HEK293 (cell line): ENCODE measurements around the gene GPR63.

Experiments
- CTCF ChIA-PET: fragments of 350-600 bp; formaldehyde crosslinking; extraction: SDS; loops from one replicate; lab custom pipeline; 2021; ENCODE audit warnings: antibody characterized with exemption; lab: Yijun Ruan, JAX
- POLR2A ChIA-PET: fragments of 300-600 bp; formaldehyde crosslinking; extraction: SDS; loops from one replicate; lab custom pipeline; 2020; ENCODE audit warnings: antibody characterized with exemption, inconsistent platforms; lab: Yijun Ruan, JAX
- H3K27ac ChIP-seq: fragments of 200-500 bp; sonication (Bioruptor generic); 2 replicates; pipeline ENCODE4 v1.5.1; 2014; ENCODE audit warnings: low read depth, low read length, control low read depth, inconsistent platforms; ENCODE audit errors: extremely low read depth
- H3K36me3 ChIP-seq, 2 experiments: fragments of 200-500 bp in 1 of 2; sonication (Bioruptor generic) in 1 of 2; 1 replicate in 1 of 2; 2 replicates in 1 of 2; pipeline ENCODE4 v1.5.1; 2014 to 2017; ENCODE audit warnings: inconsistent platforms in 2 of 2, low read length in 2 of 2; ENCODE audit not compliant: control insufficient read depth in 2 of 2, insufficient read depth in 1 of 2
- H3K4me1 ChIP-seq: fragments of 200-500 bp; sonication (Bioruptor generic); 2 replicates; pipeline ENCODE4 v1.5.1; 2014; ENCODE audit warnings: mild to moderate bottlenecking, low read length, inconsistent platforms; ENCODE audit not compliant: control insufficient read depth, insufficient read depth
- H3K4me3 ChIP-seq: 2 replicates; pipeline ENCODE4 v1.5.1; 2011; ENCODE audit warnings: low read depth, mild to moderate bottlenecking, control low read depth, low read length, moderate library complexity
- H3K9me3 ChIP-seq: fragments of 200-500 bp; sonication (Bioruptor generic); 2 replicates; pipeline ENCODE4 v1.5.1; 2014; ENCODE audit warnings: low read depth, low read length, inconsistent platforms; ENCODE audit not compliant: control insufficient read depth, insufficient read depth
- SP2 ChIP-seq: fragments of 450-650 bp; formaldehyde crosslinking; IDR thresholded peaks from 2 replicates; pipeline ENCODE4 v1.5.1; 2016; ENCODE audit warnings: missing biosample characterization, missing genetic modification characterization
- YY1 ChIP-seq: fragments of 450-650 bp; formaldehyde crosslinking; IDR thresholded peaks from 2 replicates; pipeline ENCODE4 v1.5.1; 2018; ENCODE audit warnings: missing biosample characterization, missing genetic modification characterization
- ZBTB48 ChIP-seq: fragments of 450-650 bp; formaldehyde crosslinking; IDR thresholded peaks from 2 replicates; pipeline ENCODE4 v1.5.1; 2016; ENCODE audit warnings: missing biosample characterization, missing genetic modification characterization
- ZBTB49 ChIP-seq: fragments of 450-650 bp; formaldehyde crosslinking; IDR thresholded peaks from 2 replicates; pipeline ENCODE4 v1.5.1; 2016; ENCODE audit warnings: missing biosample characterization, missing genetic modification characterization, low read depth
- ZEB2 ChIP-seq: fragments of 450-650 bp; formaldehyde crosslinking; IDR thresholded peaks from 2 replicates; pipeline ENCODE4 v1.5.1; 2016; ENCODE audit warnings: missing biosample characterization, missing genetic modification characterization
- ZFHX2 ChIP-seq: fragments of 450-650 bp; formaldehyde crosslinking; conservative IDR thresholded peaks from 2 replicates; pipeline ENCODE4 v1.5.1; 2016; ENCODE audit warnings: missing biosample characterization, missing genetic modification characterization
- ZNF121 ChIP-seq: fragments of 450-650 bp; formaldehyde crosslinking; IDR thresholded peaks from 2 replicates; pipeline ENCODE4 v1.5.1; 2016; ENCODE audit warnings: missing biosample characterization, missing genetic modification characterization
- ZNF169 ChIP-seq: fragments of 450-650 bp; formaldehyde crosslinking; IDR thresholded peaks from 2 replicates; pipeline ENCODE4 v1.5.1; 2016; ENCODE audit warnings: missing biosample characterization, missing genetic modification characterization
- ZNF211 ChIP-seq: fragments of 450-650 bp; formaldehyde crosslinking; IDR thresholded peaks from 2 replicates; pipeline ENCODE4 v1.5.1; 2016; ENCODE audit warnings: low read depth, missing biosample characterization, missing genetic modification characterization
- ZNF221 ChIP-seq: fragments of 450-650 bp; formaldehyde crosslinking; IDR thresholded peaks from 2 replicates; pipeline ENCODE4 v1.5.1; 2017; ENCODE audit warnings: missing biosample characterization, missing genetic modification characterization, borderline replicate concordance
- ZNF302 ChIP-seq: fragments of 450-650 bp; formaldehyde crosslinking; IDR thresholded peaks from 2 replicates; pipeline ENCODE4 v1.5.1; 2016; ENCODE audit warnings: missing biosample characterization, missing genetic modification characterization, low read depth
- ZNF354C ChIP-seq: fragments of 450-650 bp; formaldehyde crosslinking; IDR thresholded peaks from 2 replicates; pipeline ENCODE4 v1.5.1; 2016; ENCODE audit warnings: missing biosample characterization, missing genetic modification characterization, low read depth, borderline replicate concordance
- ZNF391 ChIP-seq: fragments of 450-650 bp; formaldehyde crosslinking; IDR thresholded peaks from 2 replicates; pipeline ENCODE4 v1.5.1; 2016; ENCODE audit warnings: low read depth, missing biosample characterization, missing genetic modification characterization, borderline replicate concordance
- ZNF473 ChIP-seq: fragments of 450-650 bp; formaldehyde crosslinking; IDR thresholded peaks from 2 replicates; pipeline ENCODE4 v1.5.1; 2017; ENCODE audit warnings: missing biosample characterization, missing genetic modification characterization
- ZNF530 ChIP-seq: fragments of 450-650 bp; formaldehyde crosslinking; IDR thresholded peaks from 2 replicates; pipeline ENCODE4 v1.5.1; 2016; ENCODE audit warnings: low read depth, missing biosample characterization, missing genetic modification characterization
- ZNF560 ChIP-seq: fragments of 450-650 bp; formaldehyde crosslinking; IDR thresholded peaks from 2 replicates; pipeline ENCODE4 v1.5.1; 2017; ENCODE audit warnings: missing biosample characterization, missing genetic modification characterization, borderline replicate concordance
- ZNF777 ChIP-seq: fragments of 450-650 bp; formaldehyde crosslinking; IDR thresholded peaks from 2 replicates; pipeline ENCODE4 v1.5.1; 2017; ENCODE audit warnings: missing biosample characterization, missing genetic modification characterization, borderline replicate concordance
- ZSCAN4 ChIP-seq: fragments of 450-650 bp; formaldehyde crosslinking; IDR thresholded peaks from 2 replicates; pipeline ENCODE4 v1.5.1; 2017; ENCODE audit warnings: missing biosample characterization, missing genetic modification characterization
- TF ChIP-seq, protein P1 (sequence below): fragments of 450-650 bp; formaldehyde crosslinking; IDR thresholded peaks from 2 replicates; pipeline ENCODE4 v1.5.1; 2016; ENCODE audit warnings: missing biosample characterization, missing genetic modification characterization
- TF ChIP-seq, protein P2 (sequence below): fragments of 450-650 bp; formaldehyde crosslinking; IDR thresholded peaks from 2 replicates; pipeline ENCODE4 v1.5.1; 2016; ENCODE audit warnings: missing biosample characterization, missing genetic modification characterization
- TF ChIP-seq, protein P3 (sequence below): fragments of 450-650 bp; formaldehyde crosslinking; IDR thresholded peaks from 2 replicates; pipeline ENCODE4 v1.5.1; 2016; ENCODE audit warnings: missing biosample characterization, missing genetic modification characterization
- TF ChIP-seq, protein P4 (sequence below): fragments of 450-650 bp; formaldehyde crosslinking; IDR thresholded peaks from 2 replicates; pipeline ENCODE4 v1.5.1; 2016; ENCODE audit warnings: missing biosample characterization, missing genetic modification characterization
- TF ChIP-seq, protein P5 (sequence below): fragments of 450-650 bp; formaldehyde crosslinking; IDR thresholded peaks from 2 replicates; pipeline ENCODE4 v1.5.1; 2016; ENCODE audit warnings: missing biosample characterization, missing genetic modification characterization

GPR63 gene

GRCh38 chr6:96865055-96865405 is 27.8 kb upstream of the GPR63 start (continued):
- TF ChIP-seq ZNF221 (tag by site-specific recombination) (no peak), ZNF391 (no peak), ZNF473 (tag by site-specific recombination) (no peak), ZBTB49 (tag by site-specific recombination) (no peak), ZSCAN4 (no peak), ZNF354C (tag by site-specific recombination) (no peak)
- TF ChIP-seq, protein P1, sequence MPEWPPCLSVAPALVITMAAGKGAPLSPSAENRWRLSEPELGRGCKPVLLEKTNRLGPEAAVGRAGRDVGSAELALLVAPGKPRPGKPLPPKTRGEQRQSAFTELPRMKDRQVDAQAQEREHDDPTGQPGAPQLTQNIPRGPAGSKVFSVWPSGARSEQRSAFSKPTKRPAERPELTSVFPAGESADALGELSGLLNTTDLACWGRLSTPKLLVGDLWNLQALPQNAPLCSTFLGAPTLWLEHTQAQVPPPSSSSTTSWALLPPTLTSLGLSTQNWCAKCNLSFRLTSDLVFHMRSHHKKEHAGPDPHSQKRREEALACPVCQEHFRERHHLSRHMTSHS (tag by site-specific recombination) = no peak
- TF ChIP-seq, all 188 proteins: peak for 0

GRCh38 chr6:96864216-96865054 is 27.2 kb upstream of the GPR63 start:
- TF ChIP-seq ZNF121 (tag by site-specific recombination) = no peak
- no peak for TF ChIP-seq ZFHX2 (tag by site-specific recombination)
- TF ChIP-seq, protein P2, sequence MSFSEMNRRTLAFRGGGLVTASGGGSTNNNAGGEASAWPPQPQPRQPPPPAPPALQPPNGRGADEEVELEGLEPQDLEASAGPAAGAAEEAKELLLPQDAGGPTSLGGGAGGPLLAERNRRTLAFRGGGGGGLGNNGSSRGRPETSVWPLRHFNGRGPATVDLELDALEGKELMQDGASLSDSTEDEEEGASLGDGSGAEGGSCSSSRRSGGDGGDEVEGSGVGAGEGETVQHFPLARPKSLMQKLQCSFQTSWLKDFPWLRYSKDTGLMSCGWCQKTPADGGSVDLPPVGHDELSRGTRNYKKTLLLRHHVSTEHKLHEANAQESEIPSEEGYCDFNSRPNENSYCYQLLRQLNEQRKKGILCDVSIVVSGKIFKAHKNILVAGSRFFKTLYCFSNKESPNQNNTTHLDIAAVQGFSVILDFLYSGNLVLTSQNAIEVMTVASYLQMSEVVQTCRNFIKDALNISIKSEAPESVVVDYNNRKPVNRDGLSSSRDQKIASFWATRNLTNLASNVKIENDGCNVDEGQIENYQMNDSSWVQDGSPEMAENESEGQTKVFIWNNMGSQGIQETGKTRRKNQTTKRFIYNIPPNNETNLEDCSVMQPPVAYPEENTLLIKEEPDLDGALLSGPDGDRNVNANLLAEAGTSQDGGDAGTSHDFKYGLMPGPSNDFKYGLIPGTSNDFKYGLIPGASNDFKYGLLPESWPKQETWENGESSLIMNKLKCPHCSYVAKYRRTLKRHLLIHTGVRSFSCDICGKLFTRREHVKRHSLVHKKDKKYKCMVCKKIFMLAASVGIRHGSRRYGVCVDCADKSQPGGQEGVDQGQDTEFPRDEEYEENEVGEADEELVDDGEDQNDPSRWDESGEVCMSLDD = no peak
- no peak for TF ChIP-seq ZNF169 (tag by site-specific recombination)
- TF ChIP-seq ZNF530 = no peak
- TF ChIP-seq ZNF302 = no peak
- TF ChIP-seq, protein P3, sequence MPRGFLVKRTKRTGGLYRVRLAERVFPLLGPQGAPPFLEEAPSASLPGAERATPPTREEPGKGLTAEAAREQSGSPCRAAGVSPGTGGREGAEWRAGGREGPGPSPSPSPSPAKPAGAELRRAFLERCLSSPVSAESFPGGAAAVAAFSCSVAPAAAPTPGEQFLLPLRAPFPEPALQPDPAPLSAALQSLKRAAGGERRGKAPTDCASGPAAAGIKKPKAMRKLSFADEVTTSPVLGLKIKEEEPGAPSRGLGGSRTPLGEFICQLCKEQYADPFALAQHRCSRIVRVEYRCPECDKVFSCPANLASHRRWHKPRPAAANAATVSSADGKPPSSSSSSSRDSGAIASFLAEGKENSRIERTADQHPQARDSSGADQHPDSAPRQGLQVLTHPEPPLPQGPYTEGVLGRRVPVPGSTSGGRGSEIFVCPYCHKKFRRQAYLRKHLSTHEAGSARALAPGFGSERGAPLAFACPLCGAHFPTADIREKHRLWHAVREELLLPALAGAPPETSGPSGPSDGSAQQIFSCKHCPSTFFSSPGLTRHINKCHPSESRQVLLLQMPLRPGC (tag by site-specific recombination) = no peak
- no peak for TF ChIP-seq ZNF560 (tag by site-specific recombination)
- TF ChIP-seq ZNF777 (tag by site-specific recombination) = no peak
- no peak for TF ChIP-seq SP2 (tag by site-specific recombination)
- TF ChIP-seq ZNF211 (tag by site-specific recombination) = no peak
- TF ChIP-seq, protein P4, sequence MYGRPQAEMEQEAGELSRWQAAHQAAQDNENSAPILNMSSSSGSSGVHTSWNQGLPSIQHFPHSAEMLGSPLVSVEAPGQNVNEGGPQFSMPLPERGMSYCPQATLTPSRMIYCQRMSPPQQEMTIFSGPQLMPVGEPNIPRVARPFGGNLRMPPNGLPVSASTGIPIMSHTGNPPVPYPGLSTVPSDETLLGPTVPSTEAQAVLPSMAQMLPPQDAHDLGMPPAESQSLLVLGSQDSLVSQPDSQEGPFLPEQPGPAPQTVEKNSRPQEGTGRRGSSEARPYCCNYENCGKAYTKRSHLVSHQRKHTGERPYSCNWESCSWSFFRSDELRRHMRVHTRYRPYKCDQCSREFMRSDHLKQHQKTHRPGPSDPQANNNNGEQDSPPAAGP (tag by site-specific recombination) = no peak
- TF ChIP-seq, protein P5, sequence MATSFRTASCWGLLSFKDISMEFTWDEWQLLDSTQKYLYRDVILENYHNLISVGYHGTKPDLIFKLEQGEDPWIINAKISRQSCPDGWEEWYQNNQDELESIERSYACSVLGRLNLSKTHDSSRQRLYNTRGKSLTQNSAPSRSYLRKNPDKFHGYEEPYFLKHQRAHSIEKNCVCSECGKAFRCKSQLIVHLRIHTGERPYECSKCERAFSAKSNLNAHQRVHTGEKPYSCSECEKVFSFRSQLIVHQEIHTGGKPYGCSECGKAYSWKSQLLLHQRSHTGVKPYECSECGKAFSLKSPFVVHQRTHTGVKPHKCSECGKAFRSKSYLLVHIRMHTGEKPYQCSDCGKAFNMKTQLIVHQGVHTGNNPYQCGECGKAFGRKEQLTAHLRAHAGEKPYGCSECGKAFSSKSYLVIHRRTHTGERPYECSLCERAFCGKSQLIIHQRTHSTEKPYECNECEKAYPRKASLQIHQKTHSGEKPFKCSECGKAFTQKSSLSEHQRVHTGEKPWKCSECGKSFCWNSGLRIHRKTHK = no peak
- no peak for TF ChIP-seq YY1 (tag by site-specific recombination)
- TF ChIP-seq ZBTB48 (tag by site-specific recombination) = no peak
- no peak for TF ChIP-seq ZEB2 (tag by site-specific recombination)
- ChIA-PET CTCF (no interaction called here), POLR2A (no interaction called here)
- Histone ChIP-seq H3K4me3 (no peak overlapping the region), H3K36me3 (no peaks in the 10 kb centered on the region), H3K4me1 (no peaks in the 10 kb centered on the region), H3K9me3 (no peaks in the 10 kb centered on the region), H3K27ac (no peak overlapping the region)
